C4-2B (cell line): Measurements from ENCODE around the gene EXOSC3.

Experiments used
- CTCF ChIP-seq: fragments of 450-650 bp; conservative IDR thresholded peaks from 2 replicates; pipeline ENCODE4 v1.5.1; 2017; ENCODE audit warnings: mild to moderate bottlenecking
- ZFX ChIP-seq: fragments of 450-650 bp; IDR thresholded peaks from 2 replicates; pipeline ENCODE4 v1.6.1; 2017

GRCh38 chr9:37778534-37778933 lies 6.3 kb downstream of the EXOSC3 start:
- no peak for TF ChIP-seq CTCF
- no peak for TF ChIP-seq ZFX
